HCT116 (cell line): ENCODE results near the gene COBL. TPM values are rescaled to one million over a fixed set of nuclear protein-coding genes. Genes with fewer than 3 reads are reported as not detected.

Experiments used
- ATAC-seq: fragments of 200-7000 bp; cut with Tn5 transposase; 2 replicates; pipeline ENCODE4 v1.9.1; 2020; ENCODE audit warnings: mild to moderate bottlenecking, moderate library complexity
- BruUV-seq: library from RNA; stranded (reverse); fragments of 400-500 nt; replicated peaks from 2 replicates; lab custom pipeline; 2021; lab: Mats Ljungman, UMichigan
- CTCF ChIA-PET: fragments of 300-600 bp; sonication (Branson Sonifier 250); formaldehyde crosslinking; loops from one replicate; lab custom pipeline; 2021; ENCODE audit warnings: antibody characterized with exemption; lab: Charles Lee
- POLR2A ChIA-PET: fragments of 300-600, 350-600 bp; sonication (Branson Sonifier 250); formaldehyde crosslinking; loops from one replicate; lab custom pipeline; 2021; ENCODE audit warnings: antibody characterized with exemption; lab: Charles Lee
- RAD21 ChIA-PET, 2 experiments: fragments of 300-600 bp; sonication (Branson Sonifier 250); formaldehyde crosslinking; loops; one replicate each; lab custom pipeline; 2023; ENCODE audit warnings: low total read pairs in 2 of 2; ENCODE audit not compliant: uncharacterized antibody in 2 of 2, unreplicated experiment in 2 of 2, low non-redundant PET in 1 of 2; lab: Charles Lee
- DNase-seq: peaks from one replicate; pipeline ENCODE4 v3.0.0-alpha.2; 2010; ENCODE audit warnings: low read depth, low spot score
- H2AFZ ChIP-seq: fragments of 200-600 bp; shearing (Covaris generic), sonication (generic); 2 replicates; pipeline ENCODE4 v1.6.1; 2017; ENCODE audit warnings: low read depth, mixed run types, mixed read lengths, antibody characterized with exemption, low read length; ENCODE audit not compliant: poor library complexity, severe bottlenecking
- H3K27ac ChIP-seq: 2 replicates; pipeline ENCODE4 v1.5.1; 2012; ENCODE audit warnings: low read depth, low read length
- H3K27me3 ChIP-seq: fragments of 200-600 bp; sonication (generic); 2 replicates; pipeline ENCODE4 v1.6.1; 2016; ENCODE audit warnings: mixed run types, low read length, mixed read lengths; ENCODE audit not compliant: insufficient read depth
- H3K36me3 ChIP-seq, 2 experiments: fragments of 200-500 bp in 1 of 2; fragments of 200-600 bp in 1 of 2; sonication (Bioruptor generic) in 1 of 2; sonication (generic) in 1 of 2; 2 replicates each; pipeline versions ENCODE4 v1.5.1 to v1.6.1; 2014 to 2016; ENCODE audit warnings: low read length in 2 of 2, inconsistent platforms in 1 of 2, mixed read lengths in 1 of 2, mixed run types in 1 of 2; ENCODE audit not compliant: insufficient read depth in 2 of 2, control insufficient read depth in 1 of 2
- H3K4me1 ChIP-seq, 2 experiments: fragments of 200-600 bp in 1 of 2; sonication (generic) in 1 of 2; 2 replicates each; pipeline versions ENCODE4 v1.5.1 to v1.6.1; 2012 to 2017; ENCODE audit warnings: low read length in 2 of 2, inconsistent platforms in 1 of 2, mild to moderate bottlenecking in 1 of 2, mixed read lengths in 1 of 2, mixed run types in 1 of 2, moderate library complexity in 1 of 2; ENCODE audit not compliant: insufficient read depth in 2 of 2, control insufficient read depth in 1 of 2
- H3K4me2 ChIP-seq: fragments of 200-600 bp; sonication (generic); 2 replicates; pipeline ENCODE4 v1.6.1; 2017; ENCODE audit warnings: mixed run types, low read length, mixed read lengths
- H3K4me3 ChIP-seq, 2 experiments: fragments of 200-600 bp in 1 of 2; sonication (generic) in 1 of 2; replicated peaks in 1 of 2; 2 replicates each; pipeline ENCODE4 v1.5.1; 2011 to 2016; ENCODE audit warnings: low read length in 2 of 2, control low read depth in 1 of 2, low read depth in 1 of 2, mild to moderate bottlenecking in 1 of 2, mixed read lengths in 1 of 2, mixed run types in 1 of 2
- H3K79me2 ChIP-seq: fragments of 200-600 bp; sonication (generic); 2 replicates; pipeline ENCODE4 v1.6.1; 2017; ENCODE audit warnings: mild to moderate bottlenecking, mixed run types, low read length, moderate library complexity, mixed read lengths; ENCODE audit not compliant: insufficient read depth
- H3K9ac ChIP-seq: fragments of 200-600 bp; sonication (generic); 2 replicates; pipeline ENCODE4 v1.6.1; 2016; ENCODE audit warnings: low read length, mixed read lengths
- H3K9me2 ChIP-seq: fragments of 200-600 bp; sonication (generic), shearing (Covaris generic); 2 replicates; pipeline ENCODE4 v1.6.1; 2017; ENCODE audit warnings: mixed run types, mild to moderate bottlenecking, moderate library complexity; ENCODE audit not compliant: insufficient read depth
- H3K9me3 ChIP-seq, 2 experiments: fragments of 200-500 bp in 1 of 2; fragments of 200-600 bp in 1 of 2; sonication (Bioruptor generic) in 1 of 2; sonication (generic) in 1 of 2; 2 replicates each; pipeline ENCODE4 v1.6.1; 2014 to 2017; ENCODE audit warnings: low read length in 2 of 2, mixed read lengths in 2 of 2, inconsistent platforms in 1 of 2, low read depth in 1 of 2, mild to moderate bottlenecking in 1 of 2, mixed run types in 1 of 2, moderate library complexity in 1 of 2; ENCODE audit not compliant: control insufficient read depth in 1 of 2, insufficient read depth in 1 of 2
- H4K20me1 ChIP-seq: fragments of 200-600 bp; sonication (generic), shearing (Covaris generic); 2 replicates; pipeline ENCODE4 v1.6.1; 2017; ENCODE audit warnings: mixed run types, mild to moderate bottlenecking, moderate library complexity; ENCODE audit not compliant: insufficient read depth
- CBX3 ChIP-seq: IDR thresholded peaks from 2 replicates; pipeline ENCODE4 v1.6.1; 2012; ENCODE audit warnings: low read depth
- CEBPB ChIP-seq: IDR thresholded peaks from 2 replicates; pipeline ENCODE4 v1.6.1; 2012; ENCODE audit warnings: low read depth
- EGR1 ChIP-seq: IDR thresholded peaks from 2 replicates; pipeline ENCODE4 v1.6.1; 2012; ENCODE audit warnings: low read depth
- ELF1 ChIP-seq: IDR thresholded peaks from 2 replicates; pipeline ENCODE4 v1.6.1; 2012; ENCODE audit warnings: low read depth, borderline replicate concordance
- EZH2 ChIP-seq: fragments of 200-600 bp; sonication (generic); IDR thresholded peaks from 2 replicates; pipeline ENCODE4 v1.6.1; 2017; ENCODE audit warnings: antibody characterized with exemption, mixed run types
- FOSL1 ChIP-seq: IDR thresholded peaks from 2 replicates; pipeline ENCODE4 v1.6.1; 2012; ENCODE audit warnings: low read depth
- POLR2AphosphoS5 ChIP-seq: IDR thresholded peaks from 2 replicates; pipeline ENCODE4 v1.6.1; 2011; ENCODE audit warnings: mild to moderate bottlenecking, low read depth, low read length, moderate library complexity
- RAD21 ChIP-seq: IDR thresholded peaks from 2 replicates; pipeline ENCODE4 v1.6.1; 2012; ENCODE audit warnings: low read depth, mild to moderate bottlenecking
- REST ChIP-seq: IDR thresholded peaks from 2 replicates; pipeline ENCODE4 v1.6.1; 2012; ENCODE audit warnings: low read depth
- SIN3A ChIP-seq: IDR thresholded peaks from 2 replicates; pipeline ENCODE4 v1.6.1; 2012; ENCODE audit warnings: low read depth
- SRF ChIP-seq: IDR thresholded peaks from 2 replicates; pipeline ENCODE4 v1.6.1; 2012; ENCODE audit warnings: low read depth
- YY1 ChIP-seq: IDR thresholded peaks from 2 replicates; pipeline ENCODE4 v1.6.1; 2011; ENCODE audit warnings: low read length, low read depth, moderate library complexity, mild to moderate bottlenecking; ENCODE audit not compliant: insufficient replicate concordance; ENCODE audit errors: extremely low read depth
- ZBTB33 ChIP-seq: IDR thresholded peaks from 2 replicates; pipeline ENCODE4 v1.6.1; 2011; ENCODE audit warnings: mild to moderate bottlenecking, low read length, moderate library complexity; ENCODE audit not compliant: insufficient replicate concordance; ENCODE audit errors: extremely low read depth
- ZFX ChIP-seq: fragments of 450-650 bp; IDR thresholded peaks from 2 replicates; pipeline ENCODE4 v1.6.1; 2017
- ZNF274 ChIP-seq: fragments of 200-500 bp; sonication (Bioruptor generic); IDR thresholded peaks from 2 replicates; pipeline ENCODE4 v1.6.1; 2014; ENCODE audit warnings: mild to moderate bottlenecking, low read depth, low read length, inconsistent platforms
- intact Hi-C: fragments of 100-400 bp; cut with micrococcal nuclease; formaldehyde crosslinking; loops from 2 replicates; pipeline ENCODE4 v1.10.0; 2022
- total RNA-seq: library from RNA; stranded (reverse); gene quantifications from one replicate; pipeline ENCODE4 v1.2.1, GENCODE V29; 2021; ENCODE audit not compliant: unreplicated experiment
- TF ChIP-seq, protein P1 (sequence below), 3 experiments: fragments of 200-600 bp in 1 of 3; sonication (generic) in 1 of 3; IDR thresholded peaks in 2 of 3; conservative IDR thresholded peaks in 1 of 3; 2 replicates each; pipeline ENCODE4 v1.5.1; 2012 to 2017; ENCODE audit warnings: low read depth in 2 of 3, low read length in 2 of 3, antibody characterized with exemption in 1 of 3, borderline replicate concordance in 1 of 3, control low read depth in 1 of 3, mild to moderate bottlenecking in 1 of 3, mixed read lengths in 1 of 3, mixed run types in 1 of 3, moderate library complexity in 1 of 3; ENCODE audit not compliant: insufficient read depth in 1 of 3
- TF ChIP-seq, protein P2 (sequence below): IDR thresholded peaks from 2 replicates; pipeline ENCODE4 v1.6.1; 2012

The COBL gene
- total RNA-seq, 1 experiment from 2014 or later: 19.3 TPM

DNA sequence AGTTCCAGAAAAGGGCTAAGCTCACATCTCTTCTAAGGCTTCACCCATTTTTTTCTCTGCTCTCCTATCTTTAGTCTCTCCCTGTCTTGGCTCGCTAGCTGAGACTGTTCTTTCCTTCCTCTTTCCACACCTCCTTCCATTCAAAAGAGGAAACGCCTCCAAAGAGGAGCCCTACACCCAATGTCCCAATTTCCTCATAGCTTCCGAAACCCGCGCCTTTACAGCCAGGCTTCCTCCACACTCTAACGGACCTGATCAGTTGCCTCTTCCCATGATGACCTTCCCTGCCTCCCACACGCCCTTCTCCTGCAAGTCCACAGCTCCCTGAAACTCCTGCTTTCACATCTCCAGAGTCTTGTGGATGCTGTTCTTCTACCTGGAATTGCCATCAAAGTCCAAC is 71.7 kb downstream of the COBL start:
- ChIA-PET RAD21 (no interaction called here), POLR2A (no interaction called here), CTCF (no interaction called here)
- Histone ChIP-seq H4K20me1 (no peaks in the 10 kb centered on the region), H3K9me3 (no peaks in the 10 kb centered on the region), H2AFZ (no peak overlapping the region), H3K4me2 (no peak overlapping the region), H3K79me2 (no peaks in the 10 kb centered on the region), H3K36me3 (no peaks in the 10 kb centered on the region), H3K9ac (no peak overlapping the region), H3K27ac (no peak overlapping the region), H3K4me3 (no peak overlapping the region), H3K27me3 (no peaks in the 10 kb centered on the region), H3K9me2 (no peaks in the 10 kb centered on the region), H3K4me1 (peaks cover 9 to 13% of the 10 kb centered on the region in 2 experiments)
- no peak for TF ChIP-seq ZFX
- no peak for TF ChIP-seq ELF1
- no peak for TF ChIP-seq SIN3A
- TF ChIP-seq EGR1: no peak
- TF ChIP-seq POLR2AphosphoS5: no peak
- no peak for TF ChIP-seq EZH2
- TF ChIP-seq, protein P1, sequence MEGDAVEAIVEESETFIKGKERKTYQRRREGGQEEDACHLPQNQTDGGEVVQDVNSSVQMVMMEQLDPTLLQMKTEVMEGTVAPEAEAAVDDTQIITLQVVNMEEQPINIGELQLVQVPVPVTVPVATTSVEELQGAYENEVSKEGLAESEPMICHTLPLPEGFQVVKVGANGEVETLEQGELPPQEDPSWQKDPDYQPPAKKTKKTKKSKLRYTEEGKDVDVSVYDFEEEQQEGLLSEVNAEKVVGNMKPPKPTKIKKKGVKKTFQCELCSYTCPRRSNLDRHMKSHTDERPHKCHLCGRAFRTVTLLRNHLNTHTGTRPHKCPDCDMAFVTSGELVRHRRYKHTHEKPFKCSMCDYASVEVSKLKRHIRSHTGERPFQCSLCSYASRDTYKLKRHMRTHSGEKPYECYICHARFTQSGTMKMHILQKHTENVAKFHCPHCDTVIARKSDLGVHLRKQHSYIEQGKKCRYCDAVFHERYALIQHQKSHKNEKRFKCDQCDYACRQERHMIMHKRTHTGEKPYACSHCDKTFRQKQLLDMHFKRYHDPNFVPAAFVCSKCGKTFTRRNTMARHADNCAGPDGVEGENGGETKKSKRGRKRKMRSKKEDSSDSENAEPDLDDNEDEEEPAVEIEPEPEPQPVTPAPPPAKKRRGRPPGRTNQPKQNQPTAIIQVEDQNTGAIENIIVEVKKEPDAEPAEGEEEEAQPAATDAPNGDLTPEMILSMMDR (IDR thresholded peaks at IDR 0.05 in 2 of 3, conservative IDR thresholded peaks at IDR 0.05 in 1 of 3; ENCODE audit: borderline replicate concordance in 1 of 3, insufficient read depth in 1 of 3, low read depth in 2 of 3, low read length in 2 of 3): no peak
- TF ChIP-seq REST: no peak
- TF ChIP-seq CBX3: no peak
- TF ChIP-seq ZBTB33: no peak
- TF ChIP-seq, protein P2, sequence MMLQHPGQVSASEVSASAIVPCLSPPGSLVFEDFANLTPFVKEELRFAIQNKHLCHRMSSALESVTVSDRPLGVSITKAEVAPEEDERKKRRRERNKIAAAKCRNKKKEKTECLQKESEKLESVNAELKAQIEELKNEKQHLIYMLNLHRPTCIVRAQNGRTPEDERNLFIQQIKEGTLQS: no peak
- no peak for TF ChIP-seq CEBPB
- TF ChIP-seq YY1: no peak
- no peak for TF ChIP-seq FOSL1
- no peak for TF ChIP-seq SRF
- no peak for TF ChIP-seq ZNF274
- no peak for TF ChIP-seq RAD21
- intact Hi-C loops: no loop called here
- BruUV-seq: no TSS peak
- ATAC-seq (no peak), DNase-seq (no peak)
